ENCODE measurements around the gene TMEM236.

GRCh38 chr10:17779784-17780183, 27.8 kb downstream of the TMEM236 start:
- TF ChIP-seq YY1 (IDR thresholded peaks at IDR 0.05; ENCODE audit: insufficient read depth, insufficient read length) (no peak), ZNF274 (IDR thresholded peaks at IDR 0.05; ENCODE audit: low read depth, low read length) (no peak), SUZ12 (IDR thresholded peaks at IDR 0.05; ENCODE audit: extremely low read depth, insufficient read depth, insufficient read length) (no peak)
